GM23338 (cell line): ENCODE measurements around the gene RIOX2. TPM values are rescaled to one million over a fixed set of nuclear protein-coding genes. Genes with fewer than 3 reads are reported as not detected.

ENCODE experiments used
- ATAC-seq: fragments of 200-7000 bp; cut with Tn5 transposase; 3 replicates; pipeline ENCODE4 v1.9.1; 2020
- DNase-seq: peaks from one replicate; pipeline ENCODE4 v3.0.0-alpha.2; 2015; ENCODE audit warnings: low spot score
- H2AFZ ChIP-seq: fragments of 200-600 bp; sonication (generic); 2 replicates; pipeline ENCODE4 v1.8.0; 2016; ENCODE audit warnings: antibody characterized with exemption, mild to moderate bottlenecking, moderate library complexity
- H3F3A ChIP-seq: fragments of 200-600 bp; sonication (generic); replicated peaks from 2 replicates; pipeline ENCODE4 v1.8.0; 2017; ENCODE audit warnings: antibody characterized with exemption, mixed run types, low read depth
- H3K27ac ChIP-seq: fragments of 200-600 bp; sonication (generic); 2 replicates; pipeline ENCODE4 v1.6.1; 2016; ENCODE audit warnings: low read depth
- H3K27me3 ChIP-seq: fragments of 200-600 bp; sonication (generic); 2 replicates; pipeline ENCODE4 v1.8.0; 2016; ENCODE audit warnings: mild to moderate bottlenecking, mixed run types, moderate library complexity; ENCODE audit not compliant: insufficient read depth
- H3K36me3 ChIP-seq: fragments of 200-600 bp; sonication (generic); 2 replicates; pipeline ENCODE4 v1.8.0; 2016; ENCODE audit warnings: mild to moderate bottlenecking; ENCODE audit not compliant: insufficient read depth
- H3K4me1 ChIP-seq: fragments of 200-600 bp; sonication (generic); 2 replicates; pipeline ENCODE4 v1.8.0; 2016; ENCODE audit warnings: mild to moderate bottlenecking, moderate library complexity; ENCODE audit not compliant: insufficient read depth
- H3K4me2 ChIP-seq: fragments of 200-600 bp; sonication (generic); 2 replicates; pipeline ENCODE4 v1.7.1; 2017; ENCODE audit warnings: mixed run types
- H3K4me3 ChIP-seq: fragments of 200-600 bp; sonication (generic); 2 replicates; pipeline ENCODE4 v1.6.1; 2016; ENCODE audit warnings: mixed run types
- H3K79me2 ChIP-seq: fragments of 200-600 bp; sonication (generic); replicated peaks from 2 replicates; pipeline ENCODE4 v1.8.0; 2017; ENCODE audit warnings: mild to moderate bottlenecking; ENCODE audit not compliant: insufficient read depth
- H3K9me2 ChIP-seq: fragments of 200-600 bp; sonication (generic); 2 replicates; pipeline ENCODE4 v1.8.0; 2017; ENCODE audit not compliant: insufficient read depth
- H4K20me1 ChIP-seq: fragments of 200-600 bp; sonication (generic); replicated peaks from 2 replicates; pipeline ENCODE4 v1.8.0; 2017; ENCODE audit warnings: mild to moderate bottlenecking; ENCODE audit not compliant: insufficient read depth
- H3K27ac Mint-ChIP-seq: 2 replicates; pipeline ENCODE4 v1.8.0; 2020; ENCODE audit warnings: inconsistent platforms, mild to moderate bottlenecking, moderate library complexity, mixed read lengths
- H3K27me3 Mint-ChIP-seq: 3 replicates; pipeline ENCODE4 v1.8.0; 2022; ENCODE audit warnings: low read depth, mild to moderate bottlenecking, moderate library complexity, mixed read lengths, inconsistent platforms; ENCODE audit not compliant: insufficient read depth, poor library complexity
- H3K36me3 Mint-ChIP-seq: 3 replicates; pipeline ENCODE4 v1.8.0; 2021; ENCODE audit warnings: low read depth, mild to moderate bottlenecking, inconsistent platforms, moderate library complexity, mixed read lengths
- H3K4me1 Mint-ChIP-seq: 3 replicates; pipeline ENCODE4 v1.8.0; 2020; ENCODE audit warnings: mild to moderate bottlenecking, inconsistent platforms, mixed read lengths
- H3K4me3 Mint-ChIP-seq: 3 replicates; pipeline ENCODE4 v1.8.0; 2021; ENCODE audit warnings: moderate library complexity, mild to moderate bottlenecking, inconsistent platforms, mixed read lengths
- H3K9me3 Mint-ChIP-seq: 3 replicates; pipeline ENCODE4 v1.8.0; 2020; ENCODE audit warnings: moderate library complexity, mild to moderate bottlenecking, inconsistent platforms, mixed read lengths
- CREB1 ChIP-seq: fragments of 250-450 bp; sonication (Bioruptor Pico); IDR thresholded peaks from 2 replicates; pipeline ENCODE4 v1.5.0; 2020; ENCODE audit warnings: low read depth, mild to moderate bottlenecking, moderate library complexity
- CTCF ChIP-seq, 2 experiments: fragments of 200-600 bp in 1 of 2; sonication (generic) in 1 of 2; conservative IDR thresholded peaks; 2 replicates each; pipeline versions ENCODE4 v1.5.1 to v1.6.1; 2016 to 2017; ENCODE audit warnings: antibody characterized with exemption in 2 of 2, low read depth in 2 of 2, mild to moderate bottlenecking in 2 of 2, moderate library complexity in 1 of 2
- POLR2AphosphoS5 ChIP-seq: IDR thresholded peaks from 2 replicates; pipeline ENCODE4 v1.6.1; 2016; ENCODE audit warnings: antibody characterized with exemption, low read depth
- ZNF114 ChIP-seq: fragments of 250-450 bp; sonication (Bioruptor Pico); IDR thresholded peaks from 2 replicates; pipeline ENCODE4 v1.5.0; 2020; ENCODE audit warnings: mild to moderate bottlenecking, moderate library complexity
- ZNF331 ChIP-seq: fragments of 250-450 bp; sonication (Bioruptor Pico); IDR thresholded peaks from 2 replicates; pipeline ENCODE4 v1.5.0; 2020; ENCODE audit warnings: low read depth, mild to moderate bottlenecking, moderate library complexity
- ZNF462 ChIP-seq: fragments of 250-450 bp; sonication (Bioruptor Pico); IDR thresholded peaks from 2 replicates; pipeline ENCODE4 v1.5.0; 2020; ENCODE audit warnings: mild to moderate bottlenecking, moderate library complexity
- polyA plus RNA-seq: library from polyadenylated mRNA; unstranded; fragments of >200 nt; fragmentation: Nextera tagmentation; extraction: Ambion mirVana; gene quantifications from 2 replicates; pipeline ENCODE4 v1.2.1, GENCODE V29; 2016
- total RNA-seq: library from RNA; depleted of rRNA; stranded (reverse); fragments of >200 nt; shearing (Covaris generic); gene quantifications from 2 replicates; pipeline ENCODE4 v1.2.3, GENCODE V29; 2014
- TF ChIP-seq, protein P1 (sequence below): IDR thresholded peaks from 2 replicates; pipeline ENCODE4 v1.6.1; 2016; ENCODE audit warnings: antibody characterized with exemption

Gene RIOX2
- total and polyA plus RNA-seq, 2 experiments from 2014 or later: 9.0 to 10.7 TPM

GRCh38 chr3:97988784-97989568 is 16.7 kb upstream of the RIOX2 start (continued):
- no peak for TF ChIP-seq CTCF (conservative IDR thresholded peaks at IDR 0.05; ENCODE audit: low read depth in 2 of 2)
- no peak for TF ChIP-seq ZNF331 (CRISPR knock-in tag)
- TF ChIP-seq ZNF114 (CRISPR knock-in tag): no peak
- TF ChIP-seq, protein P1, sequence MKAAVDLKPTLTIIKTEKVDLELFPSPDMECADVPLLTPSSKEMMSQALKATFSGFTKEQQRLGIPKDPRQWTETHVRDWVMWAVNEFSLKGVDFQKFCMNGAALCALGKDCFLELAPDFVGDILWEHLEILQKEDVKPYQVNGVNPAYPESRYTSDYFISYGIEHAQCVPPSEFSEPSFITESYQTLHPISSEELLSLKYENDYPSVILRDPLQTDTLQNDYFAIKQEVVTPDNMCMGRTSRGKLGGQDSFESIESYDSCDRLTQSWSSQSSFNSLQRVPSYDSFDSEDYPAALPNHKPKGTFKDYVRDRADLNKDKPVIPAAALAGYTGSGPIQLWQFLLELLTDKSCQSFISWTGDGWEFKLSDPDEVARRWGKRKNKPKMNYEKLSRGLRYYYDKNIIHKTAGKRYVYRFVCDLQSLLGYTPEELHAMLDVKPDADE: no peak
- TF ChIP-seq POLR2AphosphoS5: no peak
- no peak for TF ChIP-seq CREB1 (CRISPR knock-in tag)

GRCh38 chr3:97987306-97987705 is 15.1 kb upstream of the RIOX2 start:
- no peaks in the 10 kb centered on the region for H3K36me3 ChIP-seq
- Mint-ChIP-seq H3K27ac (no peak overlapping the region), H3K36me3 (no peaks in the 10 kb centered on the region), H3K4me3 (no peak overlapping the region), H3K4me1 (peaks cover 12% of the 10 kb centered on the region), H3K27me3 (no peaks in the 10 kb centered on the region), H3K9me3 (no peaks in the 10 kb centered on the region)
- no peaks in the 10 kb centered on the region for H3K27me3 ChIP-seq
- H3K9me2 ChIP-seq: peaks cover 7% of the 10 kb centered on the region; the same call in 1 of the 2 replicates
- no peak overlapping the region for H2AFZ ChIP-seq
- no peak overlapping the region for H3K4me3 ChIP-seq
- DNase-seq (no peak), ATAC-seq (no peak)
- TF ChIP-seq ZNF331 (CRISPR knock-in tag): no peak
- TF ChIP-seq ZNF462 (CRISPR knock-in tag): no peak
- no peak for TF ChIP-seq ZNF114 (CRISPR knock-in tag)
- TF ChIP-seq POLR2AphosphoS5: no peak
- no peak for TF ChIP-seq CREB1 (CRISPR knock-in tag)
- no peak for TF ChIP-seq CTCF (conservative IDR thresholded peaks at IDR 0.05; ENCODE audit: low read depth in 2 of 2)
- H3F3A ChIP-seq: no peaks in the 10 kb centered on the region
- H3K79me2 ChIP-seq: no peaks in the 10 kb centered on the region
- no peak overlapping the region for H3K4me2 ChIP-seq
- peaks cover 8% of the 10 kb centered on the region; the same call in 1 of the 2 replicates for H3K4me1 ChIP-seq
- no peak overlapping the region for H3K27ac ChIP-seq
- no peaks in the 10 kb centered on the region for H4K20me1 ChIP-seq
